PFSK-1 (cell line): ENCODE measurements around the gene ABLIM2.

ENCODE experiments used
- FOXP2 ChIP-seq: optimal IDR thresholded peaks from 2 replicates; pipeline ENCODE3; 2011; ENCODE audit warnings: borderline replicate concordance, control low read depth, inconsistent platforms; ENCODE audit not compliant: insufficient read depth; ENCODE audit errors: extremely low read length, extremely low read depth
- POLR2AphosphoS5 ChIP-seq: IDR thresholded peaks from 2 replicates; pipeline ENCODE4 v1.6.1; 2012; ENCODE audit warnings: low read depth, mild to moderate bottlenecking, control low read depth, low read length, moderate library complexity
- REST ChIP-seq, 2 experiments: IDR thresholded peaks; 2 replicates each; pipeline versions ENCODE4 v1.6.1 to v1.8.0; 2011 to 2012; ENCODE audit warnings: low read depth in 2 of 2, low read length in 2 of 2, control low read depth in 1 of 2, inconsistent platforms in 1 of 2, mild to moderate bottlenecking in 1 of 2, moderate library complexity in 1 of 2; ENCODE audit not compliant: insufficient read depth in 1 of 2
- SIN3A ChIP-seq: IDR thresholded peaks from 2 replicates; pipeline ENCODE4 v1.6.1; 2012; ENCODE audit warnings: mild to moderate bottlenecking, low read length, moderate library complexity, borderline replicate concordance; ENCODE audit not compliant: insufficient read depth
- TAF1 ChIP-seq: IDR thresholded peaks from 2 replicates; pipeline ENCODE4 v1.6.1; 2012; ENCODE audit warnings: low read length, control low read depth, borderline replicate concordance; ENCODE audit not compliant: insufficient read depth

ABLIM2 gene

GRCh38 chr4:8150152-8151090 lies 8.2 kb downstream of the ABLIM2 start:
- TF ChIP-seq REST (IDR thresholded peaks at IDR 0.05; ENCODE audit: insufficient read depth in 1 of 2, low read depth in 2 of 2, low read length in 2 of 2): no peak
- no peak for TF ChIP-seq FOXP2
- TF ChIP-seq TAF1: no peak
- no peak for TF ChIP-seq SIN3A

- TF ChIP-seq TAF1 (no peak), REST (IDR thresholded peaks at IDR 0.05; ENCODE audit: insufficient read depth in 1 of 2, low read depth in 2 of 2, low read length in 2 of 2) (no peak), FOXP2 (no peak), POLR2AphosphoS5 (no peak), SIN3A (no peak)
Measured at GRCh38 chr4:8149664-8150063, 8.9 kb downstream of the ABLIM2 start.

GRCh38 chr4:8148785-8149435 lies 9.7 kb downstream of the ABLIM2 start:
- no peak for TF ChIP-seq POLR2AphosphoS5
- TF ChIP-seq TAF1: no peak
- TF ChIP-seq REST (IDR thresholded peaks at IDR 0.05; ENCODE audit: insufficient read depth in 1 of 2, low read depth in 2 of 2, low read length in 2 of 2): no peak
- TF ChIP-seq FOXP2: no peak

GRCh38 chr4:8148159-8148558 lies 10.5 kb downstream of the ABLIM2 start:
- TF ChIP-seq POLR2AphosphoS5 (no peak), FOXP2 (no peak), SIN3A (no peak), TAF1 (no peak), REST (IDR thresholded peaks at IDR 0.05; ENCODE audit: insufficient read depth in 1 of 2, low read depth in 2 of 2, low read length in 2 of 2) (no peak)
